Stimulated activated CD8-positive, alpha-beta memory T cell treated with anti-CD3 and anti-CD28 coated beads, Interleukin-7, amount 100 ng/mL, for 4 hours (primary cell): ENCODE measurements around the gene RELCH.

Experiments
- DNase-seq, 2 donors: peaks; one replicate each; pipeline ENCODE4 v3.0.0-alpha.2; 2020; ENCODE audit warnings: low read depth in 2 of 2

RELCH gene

GRCh38 chr18:62258093-62258492, 71.0 kb downstream of the RELCH start:
- no peak for DNase-seq

GRCh38 chr18:62258616-62259015, 71.6 kb downstream of the RELCH start:
- no peak for DNase-seq

GRCh38 chr18:62262061-62262460, 75.0 kb downstream of the RELCH start:
- DNase-seq: no peak

GRCh38 chr18:62264984-62265383, 77.9 kb downstream of the RELCH start:
- DNase-seq: no peak

GRCh38 chr18:62277045-62277444, 90.0 kb downstream of the RELCH start:
- DNase-seq: no peak

- DNase-seq: no peak
Observed at GRCh38 chr18:62279561-62279960, 92.5 kb downstream of the RELCH start.

- no peak for DNase-seq
Observed at GRCh38 chr18:62280058-62280457, 93.0 kb downstream of the RELCH start.

GRCh38 chr18:62280786-62281185, 93.7 kb downstream of the RELCH start:
- DNase-seq: no peak

GRCh38 chr18:62281684-62282083, 94.6 kb downstream of the RELCH start:
- DNase-seq: no peak

GRCh38 chr18:62282188-62282629, 95.2 kb downstream of the RELCH start:
- no peak for DNase-seq

GRCh38 chr18:62284637-62285036, 97.6 kb downstream of the RELCH start:
- DNase-seq: no peak

- DNase-seq: no peak
Observed at GRCh38 chr18:62285281-62285680, 98.2 kb downstream of the RELCH start.

- no peak for DNase-seq
Observed at GRCh38 chr18:62287781-62288664, 101.0 kb downstream of the RELCH start.

GRCh38 chr18:62288665-62289008, 101.6 kb downstream of the RELCH start:
- no peak for DNase-seq

GRCh38 chr18:62289047-62289446, 102.0 kb downstream of the RELCH start:
- DNase-seq: no peak

GRCh38 chr18:62294073-62294472, 107.0 kb downstream of the RELCH start:
- DNase-seq: no peak

GRCh38 chr18:62300359-62300963, 113.4 kb downstream of the RELCH start:
- DNase-seq: no peak

- DNase-seq: no peak
Observed at GRCh38 chr18:62301322-62301721, 114.3 kb downstream of the RELCH start.

GRCh38 chr18:62312851-62313250, 125.8 kb downstream of the RELCH start:
- no peak for DNase-seq

GRCh38 chr18:62318228-62319180, 131.4 kb downstream of the RELCH start:
- no peak for DNase-seq

GRCh38 chr18:62321201-62321600, 134.1 kb downstream of the RELCH start:
- no peak for DNase-seq

- no peak for DNase-seq
Observed at GRCh38 chr18:62323483-62324180, 136.6 kb downstream of the RELCH start.
